ENCODE results near the gene RGS3. TPM values are rescaled to one million over a fixed set of nuclear protein-coding genes. Genes with fewer than 3 reads are reported as not detected.

Gene RGS3
- total and polyA plus RNA-seq, 2 of the 13 experiments (the other 11 are each of a cell fraction or from before 2014, with no cell fraction given) = 17.1 to 28.8 TPM

- TF ChIP-seq, protein P1, sequence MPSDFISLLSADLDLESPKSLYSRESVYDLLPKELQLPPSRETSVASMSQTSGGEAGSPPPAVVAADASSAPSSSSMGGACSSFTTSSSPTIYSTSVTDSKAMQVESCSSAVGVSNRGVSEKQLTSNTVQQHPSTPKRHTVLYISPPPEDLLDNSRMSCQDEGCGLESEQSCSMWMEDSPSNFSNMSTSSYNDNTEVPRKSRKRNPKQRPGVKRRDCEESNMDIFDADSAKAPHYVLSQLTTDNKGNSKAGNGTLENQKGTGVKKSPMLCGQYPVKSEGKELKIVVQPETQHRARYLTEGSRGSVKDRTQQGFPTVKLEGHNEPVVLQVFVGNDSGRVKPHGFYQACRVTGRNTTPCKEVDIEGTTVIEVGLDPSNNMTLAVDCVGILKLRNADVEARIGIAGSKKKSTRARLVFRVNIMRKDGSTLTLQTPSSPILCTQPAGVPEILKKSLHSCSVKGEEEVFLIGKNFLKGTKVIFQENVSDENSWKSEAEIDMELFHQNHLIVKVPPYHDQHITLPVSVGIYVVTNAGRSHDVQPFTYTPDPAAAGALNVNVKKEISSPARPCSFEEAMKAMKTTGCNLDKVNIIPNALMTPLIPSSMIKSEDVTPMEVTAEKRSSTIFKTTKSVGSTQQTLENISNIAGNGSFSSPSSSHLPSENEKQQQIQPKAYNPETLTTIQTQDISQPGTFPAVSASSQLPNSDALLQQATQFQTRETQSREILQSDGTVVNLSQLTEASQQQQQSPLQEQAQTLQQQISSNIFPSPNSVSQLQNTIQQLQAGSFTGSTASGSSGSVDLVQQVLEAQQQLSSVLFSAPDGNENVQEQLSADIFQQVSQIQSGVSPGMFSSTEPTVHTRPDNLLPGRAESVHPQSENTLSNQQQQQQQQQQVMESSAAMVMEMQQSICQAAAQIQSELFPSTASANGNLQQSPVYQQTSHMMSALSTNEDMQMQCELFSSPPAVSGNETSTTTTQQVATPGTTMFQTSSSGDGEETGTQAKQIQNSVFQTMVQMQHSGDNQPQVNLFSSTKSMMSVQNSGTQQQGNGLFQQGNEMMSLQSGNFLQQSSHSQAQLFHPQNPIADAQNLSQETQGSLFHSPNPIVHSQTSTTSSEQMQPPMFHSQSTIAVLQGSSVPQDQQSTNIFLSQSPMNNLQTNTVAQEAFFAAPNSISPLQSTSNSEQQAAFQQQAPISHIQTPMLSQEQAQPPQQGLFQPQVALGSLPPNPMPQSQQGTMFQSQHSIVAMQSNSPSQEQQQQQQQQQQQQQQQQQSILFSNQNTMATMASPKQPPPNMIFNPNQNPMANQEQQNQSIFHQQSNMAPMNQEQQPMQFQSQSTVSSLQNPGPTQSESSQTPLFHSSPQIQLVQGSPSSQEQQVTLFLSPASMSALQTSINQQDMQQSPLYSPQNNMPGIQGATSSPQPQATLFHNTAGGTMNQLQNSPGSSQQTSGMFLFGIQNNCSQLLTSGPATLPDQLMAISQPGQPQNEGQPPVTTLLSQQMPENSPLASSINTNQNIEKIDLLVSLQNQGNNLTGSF (CRISPR knock-in tag; IDR thresholded peaks at IDR 0.05) = no peak
- TF ChIP-seq ZNF530 (CRISPR knock-in tag; IDR thresholded peaks at IDR 0.05; ENCODE audit: low read depth) (no peak), ZSCAN30 (CRISPR knock-in tag; IDR thresholded peaks at IDR 0.05) (no peak), ZNF205 (CRISPR knock-in tag; IDR thresholded peaks at IDR 0.05) (no peak), ZKSCAN8 (CRISPR knock-in tag; IDR thresholded peaks at IDR 0.05; ENCODE audit: borderline replicate concordance) (0 out of 2 replicates have a peak, but pooled peaks have one; percentile 41), SRSF1 (optimal IDR thresholded peaks at IDR 0.05; ENCODE audit: low read depth, low read length) (no peak), ZNF350 (CRISPR knock-in tag; IDR thresholded peaks at IDR 0.05; ENCODE audit: borderline replicate concordance, low read depth) (peak; percentile 60; the same call in 1 of the 2 replicates), NONO (IDR thresholded peaks at IDR 0.05) (no peak), NONO (CRISPR knock-in tag; conservative IDR thresholded peaks at IDR 0.05) (peak; percentile 38; the same call in 1 of the 2 replicates)
- TF ChIP-seq, protein P2, sequence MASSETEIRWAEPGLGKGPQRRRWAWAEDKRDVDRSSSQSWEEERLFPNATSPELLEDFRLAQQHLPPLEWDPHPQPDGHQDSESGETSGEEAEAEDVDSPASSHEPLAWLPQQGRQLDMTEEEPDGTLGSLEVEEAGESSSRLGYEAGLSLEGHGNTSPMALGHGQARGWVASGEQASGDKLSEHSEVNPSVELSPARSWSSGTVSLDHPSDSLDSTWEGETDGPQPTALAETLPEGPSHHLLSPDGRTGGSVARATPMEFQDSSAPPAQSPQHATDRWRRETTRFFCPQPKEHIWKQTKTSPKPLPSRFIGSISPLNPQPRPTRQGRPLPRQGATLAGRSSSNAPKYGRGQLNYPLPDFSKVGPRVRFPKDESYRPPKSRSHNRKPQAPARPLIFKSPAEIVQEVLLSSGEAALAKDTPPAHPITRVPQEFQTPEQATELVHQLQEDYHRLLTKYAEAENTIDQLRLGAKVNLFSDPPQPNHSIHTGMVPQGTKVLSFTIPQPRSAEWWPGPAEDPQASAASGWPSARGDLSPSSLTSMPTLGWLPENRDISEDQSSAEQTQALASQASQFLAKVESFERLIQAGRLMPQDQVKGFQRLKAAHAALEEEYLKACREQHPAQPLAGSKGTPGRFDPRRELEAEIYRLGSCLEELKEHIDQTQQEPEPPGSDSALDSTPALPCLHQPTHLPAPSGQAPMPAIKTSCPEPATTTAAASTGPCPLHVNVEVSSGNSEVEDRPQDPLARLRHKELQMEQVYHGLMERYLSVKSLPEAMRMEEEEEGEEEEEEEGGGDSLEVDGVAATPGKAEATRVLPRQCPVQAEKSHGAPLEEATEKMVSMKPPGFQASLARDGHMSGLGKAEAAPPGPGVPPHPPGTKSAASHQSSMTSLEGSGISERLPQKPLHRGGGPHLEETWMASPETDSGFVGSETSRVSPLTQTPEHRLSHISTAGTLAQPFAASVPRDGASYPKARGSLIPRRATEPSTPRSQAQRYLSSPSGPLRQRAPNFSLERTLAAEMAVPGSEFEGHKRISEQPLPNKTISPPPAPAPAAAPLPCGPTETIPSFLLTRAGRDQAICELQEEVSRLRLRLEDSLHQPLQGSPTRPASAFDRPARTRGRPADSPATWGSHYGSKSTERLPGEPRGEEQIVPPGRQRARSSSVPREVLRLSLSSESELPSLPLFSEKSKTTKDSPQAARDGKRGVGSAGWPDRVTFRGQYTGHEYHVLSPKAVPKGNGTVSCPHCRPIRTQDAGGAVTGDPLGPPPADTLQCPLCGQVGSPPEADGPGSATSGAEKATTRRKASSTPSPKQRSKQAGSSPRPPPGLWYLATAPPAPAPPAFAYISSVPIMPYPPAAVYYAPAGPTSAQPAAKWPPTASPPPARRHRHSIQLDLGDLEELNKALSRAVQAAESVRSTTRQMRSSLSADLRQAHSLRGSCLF (CRISPR knock-in tag; IDR thresholded peaks at IDR 0.05; ENCODE audit: borderline replicate concordance) = no peak
Measured at GRCh38 chr9:113558632-113559502, 95.3 kb downstream of the RGS3 start (continued).
